HFFc6 (cell line): Measurements from ENCODE around the gene SNAP23. TPM values are rescaled to one million over a fixed set of nuclear protein-coding genes. Genes with fewer than 3 reads are reported as not detected.

Experiments used
- DNase-seq: peaks from one replicate; pipeline ENCODE4 v3.0.0-alpha.2; 2018
- H3K27ac Mint-ChIP-seq: 2 replicates; pipeline ENCODE4 v1.8.0; 2020; ENCODE audit warnings: mild to moderate bottlenecking, mixed read lengths
- H3K27me3 Mint-ChIP-seq: 2 replicates; pipeline ENCODE4 v1.8.0; 2021; ENCODE audit warnings: mild to moderate bottlenecking, moderate library complexity, mixed read lengths; ENCODE audit not compliant: insufficient read depth
- H3K36me3 Mint-ChIP-seq: 2 replicates; pipeline ENCODE4 v1.8.0; 2021; ENCODE audit warnings: low read depth, mixed read lengths
- H3K4me1 Mint-ChIP-seq: 2 replicates; pipeline ENCODE4 v1.8.0; 2020; ENCODE audit warnings: low read depth, mixed read lengths
- H3K4me3 Mint-ChIP-seq: 2 replicates; pipeline ENCODE4 v1.8.0; 2020; ENCODE audit warnings: mild to moderate bottlenecking, moderate library complexity, mixed read lengths
- H3K9me3 Mint-ChIP-seq: 2 replicates; pipeline ENCODE4 v1.8.0; 2020; ENCODE audit warnings: mild to moderate bottlenecking, mixed read lengths
- total RNA-seq, 6 experiments: library from RNA; stranded (reverse); fragmentation: NEBNext Ultra II Directional; extraction: Animal tissue kit (Norgen Biotek cat#: 25700); gene quantifications; 2 replicates in 1 of 6; 3 replicates in 5 of 6; pipeline ENCODE4 v1.2.3, GENCODE V29; 2021
- TF ChIP-seq, protein P1 (sequence below): fragments of 200-600 bp; sonication (generic); IDR thresholded peaks from 2 replicates; pipeline ENCODE4 v1.5.0; 2021; ENCODE audit warnings: antibody characterized with exemption, mild to moderate bottlenecking

SNAP23 gene
- total RNA-seq, 6 experiments from 2014 or later = 48.1 to 65.7 (median 55.8) TPM

DNA sequence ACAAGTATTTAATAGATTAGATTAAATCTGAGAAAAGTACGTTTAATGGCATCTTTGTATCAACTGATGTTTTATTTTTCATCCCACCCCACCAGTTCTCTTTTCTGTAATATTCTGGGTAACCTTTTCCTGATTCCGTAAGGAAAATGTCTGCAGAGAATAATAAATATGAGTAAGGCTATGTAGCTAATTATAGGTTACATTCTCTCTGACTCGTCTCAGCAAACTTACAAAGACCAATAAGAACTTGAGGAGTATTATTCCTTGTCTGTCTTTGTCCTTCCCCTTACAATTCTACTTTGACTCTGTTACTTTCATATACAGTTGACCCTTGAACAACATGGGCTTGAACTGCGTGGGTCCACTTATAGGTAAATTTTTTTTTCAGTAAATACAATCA, 12.1 kb downstream of the SNAP23 start:
- DNase-seq = no peak
- H3K27ac Mint-ChIP-seq = no peak overlapping the region
- H3K27me3 Mint-ChIP-seq = peaks cover 1% of the 10 kb centered on the region; the same call in 1 of the 2 replicates
- H3K9me3 Mint-ChIP-seq = no peaks in the 10 kb centered on the region
- H3K36me3 Mint-ChIP-seq = peaks cover 4% of the 10 kb centered on the region; the same call in 1 of the 2 replicates
- H3K4me3 Mint-ChIP-seq = no peak overlapping the region
- H3K4me1 Mint-ChIP-seq = peaks cover 41% of the 10 kb centered on the region
- TF ChIP-seq, protein P1, sequence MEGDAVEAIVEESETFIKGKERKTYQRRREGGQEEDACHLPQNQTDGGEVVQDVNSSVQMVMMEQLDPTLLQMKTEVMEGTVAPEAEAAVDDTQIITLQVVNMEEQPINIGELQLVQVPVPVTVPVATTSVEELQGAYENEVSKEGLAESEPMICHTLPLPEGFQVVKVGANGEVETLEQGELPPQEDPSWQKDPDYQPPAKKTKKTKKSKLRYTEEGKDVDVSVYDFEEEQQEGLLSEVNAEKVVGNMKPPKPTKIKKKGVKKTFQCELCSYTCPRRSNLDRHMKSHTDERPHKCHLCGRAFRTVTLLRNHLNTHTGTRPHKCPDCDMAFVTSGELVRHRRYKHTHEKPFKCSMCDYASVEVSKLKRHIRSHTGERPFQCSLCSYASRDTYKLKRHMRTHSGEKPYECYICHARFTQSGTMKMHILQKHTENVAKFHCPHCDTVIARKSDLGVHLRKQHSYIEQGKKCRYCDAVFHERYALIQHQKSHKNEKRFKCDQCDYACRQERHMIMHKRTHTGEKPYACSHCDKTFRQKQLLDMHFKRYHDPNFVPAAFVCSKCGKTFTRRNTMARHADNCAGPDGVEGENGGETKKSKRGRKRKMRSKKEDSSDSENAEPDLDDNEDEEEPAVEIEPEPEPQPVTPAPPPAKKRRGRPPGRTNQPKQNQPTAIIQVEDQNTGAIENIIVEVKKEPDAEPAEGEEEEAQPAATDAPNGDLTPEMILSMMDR = no peak

DNA sequence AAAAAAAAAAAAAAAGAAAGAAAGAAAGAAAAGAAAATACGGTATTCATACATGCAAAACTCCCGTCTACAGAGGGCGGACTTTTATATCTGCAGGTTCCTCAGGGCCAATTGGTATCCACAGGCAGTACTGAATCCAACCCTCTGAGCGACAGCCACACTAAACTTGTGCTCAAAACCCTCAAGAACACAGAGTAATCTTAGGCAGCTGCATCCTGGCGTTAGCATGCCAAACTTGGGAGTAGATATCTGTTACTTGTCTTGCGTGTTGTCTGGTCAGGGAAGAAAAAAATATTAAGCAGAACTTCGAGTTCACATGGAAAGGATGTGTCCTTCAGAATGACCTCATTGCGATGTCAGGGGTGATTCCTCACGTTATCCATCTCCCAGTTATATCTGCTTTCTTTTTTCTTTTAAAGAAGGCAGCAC, 12.8 kb downstream of the SNAP23 start:
- Mint-ChIP-seq H3K27me3 (peaks cover 1% of the 10 kb centered on the region; the same call in 1 of the 2 replicates), H3K4me3 (no peak overlapping the region), H3K27ac (peak overlapping the region; percentile 2; the same call in 1 of the 2 replicates), H3K4me1 (peaks cover 41% of the 10 kb centered on the region), H3K36me3 (peaks cover 6% of the 10 kb centered on the region), H3K9me3 (no peaks in the 10 kb centered on the region)
- TF ChIP-seq, protein P1 = no peak
- DNase-seq = no peak

DNA sequence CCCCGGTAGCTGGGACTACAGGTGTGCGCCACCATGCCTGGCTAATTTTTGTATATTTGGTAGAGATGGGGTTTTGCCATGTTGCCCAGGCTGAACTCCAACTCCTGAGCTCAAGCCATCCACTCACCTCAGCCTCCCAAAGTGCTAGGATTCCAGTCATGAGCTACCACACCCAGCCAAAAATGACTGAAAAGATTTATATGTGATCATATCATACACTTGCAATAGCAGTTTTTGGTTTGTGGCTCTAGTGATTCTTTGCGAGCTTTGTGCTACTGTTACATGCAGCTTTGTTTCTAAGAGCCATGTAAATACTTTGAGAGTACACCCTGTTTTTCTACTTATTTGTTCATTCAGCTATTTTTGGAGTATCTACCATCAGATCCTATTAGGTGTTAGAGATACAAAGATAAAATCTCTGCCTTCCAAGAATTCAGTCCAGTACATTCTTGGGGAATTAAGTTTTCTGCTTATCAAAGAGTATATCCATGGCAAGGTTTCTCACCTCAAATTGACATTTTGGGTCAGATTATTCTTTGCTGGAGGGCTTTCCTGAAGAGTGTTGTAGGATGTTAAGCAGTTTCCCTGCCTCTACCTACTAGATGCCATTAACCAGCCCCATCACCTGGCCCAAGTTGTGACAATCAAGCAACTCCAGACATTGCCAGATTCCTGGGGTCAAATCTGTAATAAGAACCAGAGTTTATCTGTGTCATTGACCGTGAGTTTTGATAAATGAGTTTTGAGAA, 15.0 kb downstream of the SNAP23 start:
- H3K4me1 Mint-ChIP-seq = peaks cover 41% of the 10 kb centered on the region
- H3K36me3 Mint-ChIP-seq = peaks cover 17% of the 10 kb centered on the region
- peaks cover under 1% of the 10 kb centered on the region; the same call in 1 of the 2 replicates for H3K27me3 Mint-ChIP-seq
- peak overlapping the region; percentile 87 for H3K27ac Mint-ChIP-seq
- no peaks in the 10 kb centered on the region for H3K9me3 Mint-ChIP-seq
- TF ChIP-seq, protein P1 = no peak
- H3K4me3 Mint-ChIP-seq = peak overlapping the region; percentile 63
- DNase-seq = no peak

DNA sequence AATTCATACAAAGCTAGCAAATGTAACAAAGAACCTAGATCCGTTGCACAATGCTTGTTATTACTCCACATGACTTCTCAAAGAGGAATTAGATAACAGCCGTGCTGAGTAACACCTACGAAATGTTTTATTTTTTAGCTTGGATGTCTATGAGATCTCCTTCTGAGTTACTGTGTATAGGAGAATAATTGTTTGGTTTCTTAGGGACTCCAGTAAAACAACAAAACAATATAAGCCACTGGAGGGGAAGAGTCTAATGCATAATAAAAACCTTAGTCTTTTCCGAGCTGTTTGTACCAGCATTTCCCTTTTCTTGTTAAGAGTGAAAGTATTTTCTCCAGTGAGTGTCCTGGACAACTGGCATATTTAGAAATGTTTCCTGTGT, 15.6 kb downstream of the SNAP23 start:
- H3K9me3 Mint-ChIP-seq = no peaks in the 10 kb centered on the region
- H3K4me1 Mint-ChIP-seq = peaks cover 41% of the 10 kb centered on the region
- TF ChIP-seq, protein P1 = no peak
- DNase-seq = peak; percentile 82
- H3K36me3 Mint-ChIP-seq = peaks cover 23% of the 10 kb centered on the region
- no peaks in the 10 kb centered on the region; the same call in 1 of the 2 replicates for H3K27me3 Mint-ChIP-seq
- peak overlapping the region; percentile 63 for H3K4me3 Mint-ChIP-seq
- peak overlapping the region; percentile 87 for H3K27ac Mint-ChIP-seq

DNA sequence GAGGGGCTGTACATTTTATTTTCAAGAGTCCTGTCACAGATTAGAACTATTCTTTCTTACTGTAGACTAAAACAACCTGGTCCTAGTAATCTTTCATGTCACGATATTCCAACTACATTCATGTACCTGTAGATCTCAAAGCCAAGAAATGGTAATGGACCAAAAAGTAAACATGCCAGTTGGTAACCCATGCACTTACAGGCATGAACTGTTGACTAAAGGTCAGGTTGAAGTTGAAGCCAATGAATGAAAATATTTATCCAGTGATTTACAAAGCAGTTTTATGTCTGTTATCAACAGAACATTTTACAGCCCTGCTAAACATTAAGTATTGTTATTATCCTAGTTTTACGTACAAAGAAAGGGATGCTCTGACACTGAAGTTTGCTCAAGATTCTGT, 27.9 kb downstream of the SNAP23 start:
- no peak for DNase-seq
- H3K27ac Mint-ChIP-seq = no peak overlapping the region
- no peaks in the 10 kb centered on the region for H3K9me3 Mint-ChIP-seq
- TF ChIP-seq, protein P1 = no peak
- no peaks in the 10 kb centered on the region for H3K4me1 Mint-ChIP-seq
- no peak overlapping the region for H3K4me3 Mint-ChIP-seq
- peaks cover 5% of the 10 kb centered on the region for H3K36me3 Mint-ChIP-seq
- no peaks in the 10 kb centered on the region for H3K27me3 Mint-ChIP-seq
